ENCODE results near the gene PSPN.

Gene PSPN

GRCh38 chr19:6375411-6376010 is at the start of gene PSPN:
Gene PSPN (minus strand): TSS chr19:6375933. CDS start chr19:6375849, 84 bp downstream.
- no peak for DNase-seq

- DNase-seq, result peak; percentile 97
Observed at GRCh38 chr19:6424939-6425731, 49.4 kb upstream of the PSPN start.

- DNase-seq, result peak; percentile 70
Observed at GRCh38 chr19:6424195-6424938, 48.6 kb upstream of the PSPN start, which contains the start of gene KHSRP. Gene KHSRP (minus strand): TSS chr19:6424811. CDS start chr19:6424701, 110 bp downstream.

- peak; percentile 71 for DNase-seq
Observed at GRCh38 chr19:6423499-6424194, 47.9 kb upstream of the PSPN start.

GRCh38 chr19:6421075-6422014 is 45.6 kb upstream of the PSPN start:
- DNase-seq, result no peak

GRCh38 chr19:6418562-6418932 is 42.8 kb upstream of the PSPN start:
- no peak for DNase-seq

- DNase-seq, result no peak
Observed at GRCh38 chr19:6417713-6418561, 42.2 kb upstream of the PSPN start.

- no peak for DNase-seq
Observed at GRCh38 chr19:6416658-6417405, 41.1 kb upstream of the PSPN start.

GRCh38 chr19:6415591-6416190 is 40.0 kb upstream of the PSPN start:
- DNase-seq, result no peak

- DNase-seq, result no peak
Observed at GRCh38 chr19:6414793-6415590, 39.3 kb upstream of the PSPN start.

- DNase-seq, result no peak
Observed at GRCh38 chr19:6413721-6414643, 38.2 kb upstream of the PSPN start.

- DNase-seq, result no peak
Observed at GRCh38 chr19:6413291-6413690, 37.6 kb upstream of the PSPN start.

GRCh38 chr19:6412447-6413091 is 36.8 kb upstream of the PSPN start:
- peak; percentile 84 for DNase-seq

- no peak for DNase-seq
Observed at GRCh38 chr19:6412061-6412446, 36.3 kb upstream of the PSPN start.

GRCh38 chr19:6409346-6409745 is 33.6 kb upstream of the PSPN start:
- DNase-seq, result no peak

GRCh38 chr19:6406401-6406800 is 30.7 kb upstream of the PSPN start:
- DNase-seq, result no peak

All from activated CD8-positive, alpha-beta memory T cell treated with anti-CD3 and anti-CD28 coated beads, Interleukin-2, amount 50 U/mL, for 48 hours (primary cell).